Measurements from ENCODE around the gene ZRANB2.

Gene ZRANB2

DNA sequence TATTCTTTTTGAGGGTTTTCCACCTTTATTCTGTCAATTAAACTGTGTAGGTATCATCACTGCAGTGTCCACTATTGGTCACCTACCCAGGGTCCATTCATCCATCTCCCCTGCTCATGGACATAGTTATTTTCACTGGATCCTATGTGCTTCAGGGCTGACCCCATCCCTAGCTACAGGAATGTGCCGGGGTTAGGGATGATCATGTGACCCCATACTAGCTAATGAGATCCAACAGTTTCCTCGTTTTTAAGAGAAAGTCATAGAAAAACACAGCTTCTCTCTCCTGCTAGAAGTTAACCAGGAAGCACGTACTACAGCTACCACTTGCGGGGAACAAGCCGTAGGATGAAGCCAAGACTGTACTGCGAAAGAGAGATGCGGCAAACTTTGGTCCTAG lies 52.8 kb downstream of the ZRANB2 start:
- DNase-seq (ENCODE audit: low read depth) = no peak

DNA sequence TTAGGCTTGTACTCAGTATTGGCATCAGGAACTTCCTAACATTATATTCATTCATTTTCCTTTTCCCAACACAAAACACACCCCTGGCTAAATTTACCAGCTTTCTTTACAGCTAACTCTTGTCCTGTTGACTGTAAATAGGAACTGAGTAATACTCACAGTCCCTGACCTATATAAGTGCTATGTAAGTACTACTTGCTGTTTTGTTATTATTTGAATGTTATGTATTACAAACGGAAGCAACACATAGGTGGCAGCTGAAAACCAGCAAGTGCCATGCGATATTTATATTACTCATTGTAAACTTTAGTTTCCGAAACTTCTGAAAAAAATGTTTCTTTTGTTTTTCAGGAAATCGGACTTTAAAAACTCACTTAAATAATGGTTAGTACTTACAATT lies 54.7 kb downstream of the ZRANB2 start:
- no peak for DNase-seq (ENCODE audit: low read depth)

DNA sequence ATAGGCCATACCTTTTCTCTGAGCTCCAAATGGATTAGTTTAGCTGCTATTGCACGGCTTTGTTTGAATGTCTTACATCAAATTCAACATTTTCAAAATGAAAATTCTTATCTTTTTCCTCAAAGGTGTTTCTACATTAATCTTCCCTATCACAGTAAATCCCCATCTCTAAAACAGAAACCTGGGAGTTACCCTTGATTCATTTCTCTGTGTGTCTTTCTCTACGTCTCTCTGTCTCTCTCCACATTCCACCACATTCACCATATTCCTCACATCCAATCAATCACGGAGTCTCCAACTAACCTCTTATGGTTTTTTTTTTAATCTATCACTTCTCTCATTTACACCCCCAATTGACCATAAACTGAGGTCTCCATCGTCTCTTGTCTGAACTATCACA lies 57.3 kb downstream of the ZRANB2 start:
- DNase-seq (ENCODE audit: low read depth) = no peak

DNA sequence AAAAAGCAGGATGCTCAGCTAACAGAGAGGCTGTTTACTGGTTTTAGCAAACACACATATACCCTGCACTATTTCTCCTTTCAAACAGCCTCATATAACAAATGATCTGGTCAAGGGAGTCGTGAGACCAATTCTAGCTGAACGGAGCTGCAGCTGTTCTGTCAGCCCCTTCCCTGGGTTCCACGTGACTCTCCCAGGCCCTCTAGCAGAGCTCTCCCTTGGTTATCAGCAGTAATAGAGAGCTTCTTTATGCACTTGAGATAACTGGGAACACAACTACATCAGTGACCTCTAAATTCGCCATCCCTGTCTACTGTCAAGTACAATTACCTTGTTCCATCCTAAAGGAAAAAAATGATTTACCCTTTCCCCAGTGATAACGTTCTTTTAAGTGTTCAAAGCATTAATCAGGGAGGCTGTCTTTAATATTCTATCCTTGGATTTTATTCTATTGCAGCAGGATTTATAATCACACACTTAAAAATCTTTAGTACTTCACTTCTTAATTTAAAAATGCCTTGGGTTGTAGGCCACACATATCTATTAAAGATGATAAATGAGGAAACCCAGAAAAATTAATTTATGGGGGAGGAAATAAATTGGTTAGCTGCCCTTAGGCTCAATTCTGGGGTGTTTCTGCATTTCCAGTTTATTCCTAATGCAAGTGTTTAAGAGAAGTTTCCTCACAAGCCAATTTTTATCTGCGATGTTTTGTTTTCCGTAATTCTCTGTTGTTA lies 61.4 kb downstream of the ZRANB2 start:
- no peak for DNase-seq (ENCODE audit: low read depth)

DNA sequence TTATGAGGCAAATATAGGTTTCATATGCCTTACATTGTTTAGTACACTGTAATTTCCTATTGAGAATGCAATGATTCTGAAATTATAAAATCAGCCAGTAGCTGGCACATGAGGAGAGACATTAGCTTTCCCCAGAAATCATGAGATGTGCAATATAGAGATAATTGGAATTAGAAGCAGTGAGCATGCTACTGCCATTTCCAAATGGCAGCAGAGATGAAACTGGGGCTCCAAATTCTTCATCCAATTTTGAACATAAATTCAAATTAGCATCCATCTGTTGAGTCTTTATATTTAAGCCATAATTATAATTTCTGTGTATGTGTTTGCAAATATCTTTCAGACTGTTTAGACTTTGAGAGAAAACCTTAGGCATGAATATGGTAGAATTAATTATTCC lies 62.0 kb downstream of the ZRANB2 start:
- DNase-seq (ENCODE audit: low read depth) = no peak

DNA sequence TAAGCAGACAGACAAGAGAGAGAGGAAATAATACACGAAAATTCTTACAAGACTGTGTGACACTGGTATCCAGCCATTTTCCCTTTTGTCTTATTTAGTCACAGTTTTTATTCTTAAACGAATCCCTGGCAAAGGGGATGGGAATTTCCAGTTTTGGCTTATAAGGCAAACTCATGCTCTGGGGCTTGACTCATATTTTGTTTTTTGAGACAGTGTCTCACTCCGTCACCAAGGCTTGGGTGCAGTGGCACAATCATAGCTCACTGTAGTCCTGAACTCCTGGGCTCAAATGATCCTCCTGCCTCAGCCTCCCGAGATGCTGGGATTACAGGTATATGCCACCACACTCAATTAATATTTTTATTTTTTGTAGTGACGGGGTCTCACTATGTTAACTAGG lies 65.1 kb downstream of the ZRANB2 start:
- no peak for DNase-seq (ENCODE audit: low read depth)

DNA sequence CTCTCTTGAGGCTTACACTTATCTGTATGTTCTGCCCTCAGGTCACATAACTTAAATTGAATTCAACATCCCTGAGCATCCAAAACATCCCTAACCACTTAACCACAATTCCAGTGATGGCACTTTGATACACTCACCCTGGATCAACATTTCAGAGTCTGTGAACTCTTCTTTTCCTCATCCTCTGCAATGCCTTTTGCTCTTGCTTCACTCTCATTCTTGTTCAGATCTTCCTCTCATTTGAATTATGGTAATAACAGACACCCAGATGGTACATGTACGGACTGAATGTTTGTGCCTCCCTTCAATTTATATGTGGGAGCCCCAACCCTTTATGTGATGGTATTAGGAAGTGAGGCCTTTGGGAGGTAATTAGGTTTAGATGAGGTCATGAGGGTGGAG lies 66.7 kb downstream of the ZRANB2 start:
- no peak for DNase-seq (ENCODE audit: low read depth)
